Globus pallidus (tissue), 1 donor: ENCODE data around the gene HPS6.
A peak's percentile ranks its signal among the peaks of the same experiment; 100 is the strongest.
"Not testable (repeated sequence)": the region's sequence is repeated elsewhere in the genome, so short reads cannot be mapped to it uniquely, and the experiment has no call there.

Source experiments
- DNase-seq: peaks from one replicate; pipeline ENCODE4 v3.0.0-alpha.2; 2015; ENCODE audit warnings: low spot score

HPS6 gene

GRCh38 chr10:102064868-102065560 lies at the start of gene HPS6:
HPS6 (plus strand) TSS chr10:102065349; CDS start chr10:102065475, 126 bp downstream.
- DNase-seq: peak; percentile 80

- no peak for DNase-seq
Observed at GRCh38 chr10:102016416-102016815, 48.7 kb upstream of the HPS6 start.

- no peak for DNase-seq
Observed at GRCh38 chr10:102017295-102017694, 47.9 kb upstream of the HPS6 start.

GRCh38 chr10:102020938-102021337 lies 44.2 kb upstream of the HPS6 start:
- no peak for DNase-seq

- DNase-seq: peak; percentile 11
Observed at GRCh38 chr10:102024799-102025198, 40.4 kb upstream of the HPS6 start.

GRCh38 chr10:102027261-102027660 lies 37.9 kb upstream of the HPS6 start:
- DNase-seq: no peak

GRCh38 chr10:102033787-102034186 lies 31.4 kb upstream of the HPS6 start:
- no peak for DNase-seq

GRCh38 chr10:102035807-102036206 lies 29.3 kb upstream of the HPS6 start:
- not testable (repeated sequence) for DNase-seq

- DNase-seq: no peak
Observed at GRCh38 chr10:102038410-102038809, 26.7 kb upstream of the HPS6 start.

GRCh38 chr10:102040305-102041050 lies 24.7 kb upstream of the HPS6 start:
- no peak for DNase-seq

GRCh38 chr10:102045292-102045691 lies 19.9 kb upstream of the HPS6 start:
- DNase-seq: no peak

GRCh38 chr10:102046095-102046494 lies 19.1 kb upstream of the HPS6 start:
- DNase-seq: no peak

- DNase-seq: peak; percentile 37
Observed at GRCh38 chr10:102054881-102055646, 10.1 kb upstream of the HPS6 start.

- peak; percentile 98 for DNase-seq
Observed at GRCh38 chr10:102055647-102056419, 9.3 kb upstream of the HPS6 start, which contains the start of gene ARMH3. ARMH3 (minus strand) TSS chr10:102056173; CDS start chr10:102040114, 16,059 bp downstream.

GRCh38 chr10:102059987-102060386 lies 5.2 kb upstream of the HPS6 start:
- no peak for DNase-seq

GRCh38 chr10:102064503-102064867 lies 664 bp upstream of the HPS6 start:
- DNase-seq: no peak

GRCh38 chr10:102065561-102066398 lies 631 bp downstream of the HPS6 start:
- DNase-seq: peak; percentile 19

GRCh38 chr10:102066399-102067088 lies 1.4 kb downstream of the HPS6 start:
- no peak for DNase-seq

GRCh38 chr10:102067091-102067916 lies 2.2 kb downstream of the HPS6 start:
- no peak for DNase-seq
